ENCODE measurements around the gene INTS4.
A peak's percentile ranks its signal among the peaks of the same experiment; 100 is the strongest.

INTS4 gene

DNA sequence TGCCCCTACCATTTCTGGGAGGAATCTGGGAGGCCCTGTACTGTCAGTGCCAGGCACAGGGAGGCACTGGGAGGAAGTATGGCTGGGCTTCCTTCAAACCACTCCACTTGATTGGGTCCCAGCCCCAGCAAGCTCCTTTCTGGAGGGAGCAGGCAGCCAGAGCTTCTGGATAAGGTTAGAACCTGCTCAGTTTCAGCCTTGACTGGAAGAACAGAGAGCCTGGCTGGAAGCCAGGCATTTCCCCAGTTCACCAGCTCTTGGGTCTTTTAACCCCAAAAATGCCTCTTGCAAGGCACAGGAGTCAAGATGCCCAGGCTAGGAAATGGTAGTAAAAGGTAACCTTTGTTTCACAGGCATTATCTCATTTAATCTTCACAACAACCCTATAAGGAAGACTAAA lies 37.6 kb upstream of the INTS4 start:
- peak; percentile 36; the same call in 2 of the 3 replicates for ATAC-seq
- TF ChIP-seq CSDC2 (CRISPR knock-in tag; IDR thresholded peaks at IDR 0.05) (no peak), GLIS3 (CRISPR knock-in tag; IDR thresholded peaks at IDR 0.05) (no peak), OSR1 (CRISPR knock-in tag; IDR thresholded peaks at IDR 0.05) (no peak)
- TF ChIP-seq, protein P1, sequence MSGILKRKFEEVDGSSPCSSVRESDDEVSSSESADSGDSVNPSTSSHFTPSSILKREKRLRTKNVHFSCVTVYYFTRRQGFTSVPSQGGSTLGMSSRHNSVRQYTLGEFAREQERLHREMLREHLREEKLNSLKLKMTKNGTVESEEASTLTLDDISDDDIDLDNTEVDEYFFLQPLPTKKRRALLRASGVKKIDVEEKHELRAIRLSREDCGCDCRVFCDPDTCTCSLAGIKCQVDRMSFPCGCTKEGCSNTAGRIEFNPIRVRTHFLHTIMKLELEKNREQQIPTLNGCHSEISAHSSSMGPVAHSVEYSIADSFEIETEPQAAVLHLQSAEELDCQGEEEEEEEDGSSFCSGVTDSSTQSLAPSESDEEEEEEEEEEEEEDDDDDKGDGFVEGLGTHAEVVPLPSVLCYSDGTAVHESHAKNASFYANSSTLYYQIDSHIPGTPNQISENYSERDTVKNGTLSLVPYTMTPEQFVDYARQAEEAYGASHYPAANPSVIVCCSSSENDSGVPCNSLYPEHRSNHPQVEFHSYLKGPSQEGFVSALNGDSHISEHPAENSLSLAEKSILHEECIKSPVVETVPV (CRISPR knock-in tag; IDR thresholded peaks at IDR 0.05) = no peak
- TF ChIP-seq, protein P2, sequence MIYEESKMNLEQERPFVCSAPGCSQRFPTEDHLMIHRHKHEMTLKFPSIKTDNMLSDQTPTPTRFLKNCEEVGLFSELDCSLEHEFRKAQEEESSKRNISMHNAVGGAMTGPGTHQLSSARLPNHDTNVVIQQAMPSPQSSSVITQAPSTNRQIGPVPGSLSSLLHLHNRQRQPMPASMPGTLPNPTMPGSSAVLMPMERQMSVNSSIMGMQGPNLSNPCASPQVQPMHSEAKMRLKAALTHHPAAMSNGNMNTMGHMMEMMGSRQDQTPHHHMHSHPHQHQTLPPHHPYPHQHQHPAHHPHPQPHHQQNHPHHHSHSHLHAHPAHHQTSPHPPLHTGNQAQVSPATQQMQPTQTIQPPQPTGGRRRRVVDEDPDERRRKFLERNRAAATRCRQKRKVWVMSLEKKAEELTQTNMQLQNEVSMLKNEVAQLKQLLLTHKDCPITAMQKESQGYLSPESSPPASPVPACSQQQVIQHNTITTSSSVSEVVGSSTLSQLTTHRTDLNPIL (CRISPR knock-in tag; IDR thresholded peaks at IDR 0.05; ENCODE audit: low read depth) = no peak

DNA sequence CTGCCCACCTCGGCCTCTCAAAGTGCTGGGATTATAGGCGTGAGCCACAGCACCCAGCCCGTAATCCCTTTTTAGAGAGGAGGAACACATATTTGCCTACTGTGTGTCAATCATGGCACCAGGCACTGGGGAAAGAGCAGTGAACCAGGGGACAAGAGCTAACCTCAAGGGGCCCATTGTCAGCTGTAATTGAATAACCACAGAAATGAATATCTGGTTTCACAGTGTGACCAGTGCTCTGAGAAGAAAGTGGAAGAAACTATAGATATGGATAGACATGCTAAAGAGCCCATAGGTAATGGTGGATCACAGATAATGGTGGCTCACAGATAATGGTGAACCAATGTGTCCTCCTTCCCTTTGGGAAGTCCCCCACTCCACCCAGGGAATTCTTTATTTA lies 37.2 kb upstream of the INTS4 start:
- no peak for ATAC-seq
- TF ChIP-seq ZNF565 (CRISPR knock-in tag; conservative IDR thresholded peaks at IDR 0.05; ENCODE audit: low read depth) (no peak), ARNTL (CRISPR knock-in tag; IDR thresholded peaks at IDR 0.05; ENCODE audit: borderline replicate concordance, low read depth) (no peak), ZNF8 (CRISPR knock-in tag; IDR thresholded peaks at IDR 0.05) (no peak), ZFP3 (CRISPR knock-in tag; IDR thresholded peaks at IDR 0.05) (no peak), OSR1 (CRISPR knock-in tag; IDR thresholded peaks at IDR 0.05) (no peak), PPARA (CRISPR knock-in tag; IDR thresholded peaks at IDR 0.05; ENCODE audit: borderline replicate concordance) (no peak), GLIS3 (CRISPR knock-in tag; IDR thresholded peaks at IDR 0.05) (no peak), ISL1 (CRISPR knock-in tag; IDR thresholded peaks at IDR 0.05) (no peak), RARB (CRISPR knock-in tag; IDR thresholded peaks at IDR 0.05) (no peak), TOX (CRISPR knock-in tag; IDR thresholded peaks at IDR 0.05; ENCODE audit: borderline replicate concordance) (no peak), TCF4 (CRISPR knock-in tag; IDR thresholded peaks at IDR 0.05; ENCODE audit: borderline replicate concordance) (no peak), ZFP30 (CRISPR knock-in tag; IDR thresholded peaks at IDR 0.05) (no peak), ZC3H10 (CRISPR knock-in tag; IDR thresholded peaks at IDR 0.05) (no peak), ZNF70 (CRISPR knock-in tag; IDR thresholded peaks at IDR 0.05) (no peak)
- TF ChIP-seq, protein P2 (CRISPR knock-in tag; IDR thresholded peaks at IDR 0.05; ENCODE audit: low read depth) = no peak
- TF ChIP-seq, protein P3, sequence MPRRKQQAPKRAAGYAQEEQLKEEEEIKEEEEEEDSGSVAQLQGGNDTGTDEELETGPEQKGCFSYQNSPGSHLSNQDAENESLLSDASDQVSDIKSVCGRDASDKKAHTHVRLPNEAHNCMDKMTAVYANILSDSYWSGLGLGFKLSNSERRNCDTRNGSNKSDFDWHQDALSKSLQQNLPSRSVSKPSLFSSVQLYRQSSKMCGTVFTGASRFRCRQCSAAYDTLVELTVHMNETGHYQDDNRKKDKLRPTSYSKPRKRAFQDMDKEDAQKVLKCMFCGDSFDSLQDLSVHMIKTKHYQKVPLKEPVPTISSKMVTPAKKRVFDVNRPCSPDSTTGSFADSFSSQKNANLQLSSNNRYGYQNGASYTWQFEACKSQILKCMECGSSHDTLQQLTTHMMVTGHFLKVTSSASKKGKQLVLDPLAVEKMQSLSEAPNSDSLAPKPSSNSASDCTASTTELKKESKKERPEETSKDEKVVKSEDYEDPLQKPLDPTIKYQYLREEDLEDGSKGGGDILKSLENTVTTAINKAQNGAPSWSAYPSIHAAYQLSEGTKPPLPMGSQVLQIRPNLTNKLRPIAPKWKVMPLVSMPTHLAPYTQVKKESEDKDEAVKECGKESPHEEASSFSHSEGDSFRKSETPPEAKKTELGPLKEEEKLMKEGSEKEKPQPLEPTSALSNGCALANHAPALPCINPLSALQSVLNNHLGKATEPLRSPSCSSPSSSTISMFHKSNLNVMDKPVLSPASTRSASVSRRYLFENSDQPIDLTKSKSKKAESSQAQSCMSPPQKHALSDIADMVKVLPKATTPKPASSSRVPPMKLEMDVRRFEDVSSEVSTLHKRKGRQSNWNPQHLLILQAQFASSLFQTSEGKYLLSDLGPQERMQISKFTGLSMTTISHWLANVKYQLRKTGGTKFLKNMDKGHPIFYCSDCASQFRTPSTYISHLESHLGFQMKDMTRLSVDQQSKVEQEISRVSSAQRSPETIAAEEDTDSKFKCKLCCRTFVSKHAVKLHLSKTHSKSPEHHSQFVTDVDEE (CRISPR knock-in tag; IDR thresholded peaks at IDR 0.05) = no peak
- TF ChIP-seq, protein P4, sequence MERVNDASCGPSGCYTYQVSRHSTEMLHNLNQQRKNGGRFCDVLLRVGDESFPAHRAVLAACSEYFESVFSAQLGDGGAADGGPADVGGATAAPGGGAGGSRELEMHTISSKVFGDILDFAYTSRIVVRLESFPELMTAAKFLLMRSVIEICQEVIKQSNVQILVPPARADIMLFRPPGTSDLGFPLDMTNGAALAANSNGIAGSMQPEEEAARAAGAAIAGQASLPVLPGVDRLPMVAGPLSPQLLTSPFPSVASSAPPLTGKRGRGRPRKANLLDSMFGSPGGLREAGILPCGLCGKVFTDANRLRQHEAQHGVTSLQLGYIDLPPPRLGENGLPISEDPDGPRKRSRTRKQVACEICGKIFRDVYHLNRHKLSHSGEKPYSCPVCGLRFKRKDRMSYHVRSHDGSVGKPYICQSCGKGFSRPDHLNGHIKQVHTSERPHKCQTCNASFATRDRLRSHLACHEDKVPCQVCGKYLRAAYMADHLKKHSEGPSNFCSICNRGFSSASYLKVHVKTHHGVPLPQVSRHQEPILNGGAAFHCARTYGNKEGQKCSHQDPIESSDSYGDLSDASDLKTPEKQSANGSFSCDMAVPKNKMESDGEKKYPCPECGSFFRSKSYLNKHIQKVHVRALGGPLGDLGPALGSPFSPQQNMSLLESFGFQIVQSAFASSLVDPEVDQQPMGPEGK (CRISPR knock-in tag; IDR thresholded peaks at IDR 0.05; ENCODE audit: borderline replicate concordance) = no peak
- TF ChIP-seq, protein P5, sequence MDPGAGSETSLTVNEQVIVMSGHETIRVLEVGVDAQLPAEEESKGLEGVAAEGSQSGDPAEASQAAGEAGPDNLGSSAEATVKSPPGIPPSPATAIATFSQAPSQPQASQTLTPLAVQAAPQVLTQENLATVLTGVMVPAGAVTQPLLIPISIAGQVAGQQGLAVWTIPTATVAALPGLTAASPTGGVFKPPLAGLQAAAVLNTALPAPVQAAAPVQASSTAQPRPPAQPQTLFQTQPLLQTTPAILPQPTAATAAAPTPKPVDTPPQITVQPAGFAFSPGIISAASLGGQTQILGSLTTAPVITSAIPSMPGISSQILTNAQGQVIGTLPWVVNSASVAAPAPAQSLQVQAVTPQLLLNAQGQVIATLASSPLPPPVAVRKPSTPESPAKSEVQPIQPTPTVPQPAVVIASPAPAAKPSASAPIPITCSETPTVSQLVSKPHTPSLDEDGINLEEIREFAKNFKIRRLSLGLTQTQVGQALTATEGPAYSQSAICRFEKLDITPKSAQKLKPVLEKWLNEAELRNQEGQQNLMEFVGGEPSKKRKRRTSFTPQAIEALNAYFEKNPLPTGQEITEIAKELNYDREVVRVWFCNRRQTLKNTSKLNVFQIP (CRISPR knock-in tag; IDR thresholded peaks at IDR 0.05; ENCODE audit: borderline replicate concordance, low read depth) = no peak
- TF ChIP-seq, protein P1 (CRISPR knock-in tag; IDR thresholded peaks at IDR 0.05) = no peak
